Measurements from ENCODE around the gene TGM2.

- TF ChIP-seq, protein P1, sequence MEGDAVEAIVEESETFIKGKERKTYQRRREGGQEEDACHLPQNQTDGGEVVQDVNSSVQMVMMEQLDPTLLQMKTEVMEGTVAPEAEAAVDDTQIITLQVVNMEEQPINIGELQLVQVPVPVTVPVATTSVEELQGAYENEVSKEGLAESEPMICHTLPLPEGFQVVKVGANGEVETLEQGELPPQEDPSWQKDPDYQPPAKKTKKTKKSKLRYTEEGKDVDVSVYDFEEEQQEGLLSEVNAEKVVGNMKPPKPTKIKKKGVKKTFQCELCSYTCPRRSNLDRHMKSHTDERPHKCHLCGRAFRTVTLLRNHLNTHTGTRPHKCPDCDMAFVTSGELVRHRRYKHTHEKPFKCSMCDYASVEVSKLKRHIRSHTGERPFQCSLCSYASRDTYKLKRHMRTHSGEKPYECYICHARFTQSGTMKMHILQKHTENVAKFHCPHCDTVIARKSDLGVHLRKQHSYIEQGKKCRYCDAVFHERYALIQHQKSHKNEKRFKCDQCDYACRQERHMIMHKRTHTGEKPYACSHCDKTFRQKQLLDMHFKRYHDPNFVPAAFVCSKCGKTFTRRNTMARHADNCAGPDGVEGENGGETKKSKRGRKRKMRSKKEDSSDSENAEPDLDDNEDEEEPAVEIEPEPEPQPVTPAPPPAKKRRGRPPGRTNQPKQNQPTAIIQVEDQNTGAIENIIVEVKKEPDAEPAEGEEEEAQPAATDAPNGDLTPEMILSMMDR (IDR thresholded peaks at IDR 0.05), result no peak
- no peak for TF ChIP-seq EP300 (IDR thresholded peaks at IDR 0.05)
- no peak for TF ChIP-seq POLR2A (IDR thresholded peaks at IDR 0.05; ENCODE audit: low read depth)
- TF ChIP-seq POLR2AphosphoS5 (IDR thresholded peaks at IDR 0.05), result no peak
Observed at GRCh38 chr20:38121741-38122140, 43.3 kb downstream of the TGM2 start.

Measured in esophagus muscularis mucosa (tissue), 4 donors.